PC-3 (cell line): ENCODE data around the gene NR2F6. TPM values are rescaled to one million over a fixed set of nuclear protein-coding genes. Genes with fewer than 3 reads are reported as not detected.

Experiments used
- ATAC-seq: fragments of 200-7000 bp; cut with Tn5 transposase; 2 replicates; pipeline ENCODE4 v1.9.1; 2020; ENCODE audit warnings: mild to moderate bottlenecking, moderate library complexity
- BruUV-seq: library from RNA; stranded (reverse); fragments of 400-500 nt; replicated peaks from 2 replicates; lab custom pipeline; 2021; lab: Mats Ljungman, UMichigan
- CTCF ChIA-PET: fragments of 300-600 bp; sonication (Branson Sonifier 250); formaldehyde crosslinking; loops from one replicate; lab custom pipeline; 2022; ENCODE audit warnings: antibody characterized with exemption; lab: Charles Lee
- POLR2A ChIA-PET: fragments of 300-600 bp; sonication (Branson Sonifier 250); formaldehyde crosslinking; loops from one replicate; lab custom pipeline; 2022; ENCODE audit warnings: antibody characterized with exemption; ENCODE audit not compliant: unreplicated experiment; lab: Charles Lee
- DNase-seq: peaks from one replicate; pipeline ENCODE4 v3.0.0-alpha.2; 2015
- H2AFZ ChIP-seq: fragments of 300-600 bp; sonication (generic); 2 replicates; pipeline ENCODE4 v1.6.0; 2016; ENCODE audit warnings: antibody characterized with exemption, low read length
- H3F3A ChIP-seq: fragments of 300-600 bp; sonication (generic); one replicate; pipeline ENCODE4 v1.6.0; 2017; ENCODE audit warnings: antibody characterized with exemption, low read length, control low read depth, mild to moderate bottlenecking; ENCODE audit not compliant: unreplicated experiment
- H3K27ac ChIP-seq: fragments of 300-600 bp; sonication (generic); 2 replicates; pipeline ENCODE4 v1.5.1; 2016; ENCODE audit warnings: mild to moderate bottlenecking, low read length
- H3K27me3 ChIP-seq: fragments of 300-600 bp; sonication (generic); 2 replicates; pipeline ENCODE4 v1.6.1; 2016; ENCODE audit warnings: low read length, mixed read lengths
- H3K36me3 ChIP-seq: fragments of 300-600 bp; sonication (generic); 2 replicates; pipeline ENCODE4 v1.6.1; 2016; ENCODE audit warnings: low read depth, mixed run types, low read length, mixed read lengths
- H3K4me1 ChIP-seq: fragments of 300-600 bp; sonication (generic); 2 replicates; pipeline ENCODE4 v1.5.1; 2016; ENCODE audit warnings: low read length; ENCODE audit not compliant: insufficient read depth
- H3K4me2 ChIP-seq: fragments of 300-600 bp; sonication (generic); 2 replicates; pipeline ENCODE4 v1.6.0; 2016; ENCODE audit warnings: low read length
- H3K4me3 ChIP-seq: fragments of 300-600 bp; sonication (generic); 2 replicates; pipeline ENCODE4 v1.5.1; 2016; ENCODE audit warnings: mild to moderate bottlenecking, low read length, mixed read lengths
- H3K79me2 ChIP-seq: fragments of 300-600 bp; sonication (generic); 2 replicates; pipeline ENCODE4 v1.6.1; 2017; ENCODE audit warnings: low read length, mixed read lengths
- H3K9ac ChIP-seq: fragments of 300-600 bp; sonication (generic); 2 replicates; pipeline ENCODE4 v1.6.0; 2016; ENCODE audit warnings: mild to moderate bottlenecking, low read length
- H3K9me2 ChIP-seq: fragments of 300-600 bp; sonication (generic); replicated peaks from 2 replicates; pipeline ENCODE4 v1.6.1; 2016; ENCODE audit warnings: mixed run types, low read length, mixed read lengths
- H3K9me3 ChIP-seq: fragments of 300-600 bp; sonication (generic); 2 replicates; pipeline ENCODE4 v1.6.1; 2016; ENCODE audit warnings: low read length, mixed read lengths
- H4K20me1 ChIP-seq: fragments of 300-600 bp; sonication (generic); 2 replicates; pipeline ENCODE4 v1.6.1; 2016; ENCODE audit warnings: low read length, mixed read lengths
- CTCF ChIP-seq: fragments of 300-600 bp; sonication (generic); conservative IDR thresholded peaks from 2 replicates; pipeline ENCODE4 v1.5.1; 2017; ENCODE audit warnings: antibody characterized with exemption, low read depth, mild to moderate bottlenecking, low read length
- EZH2 ChIP-seq: fragments of 300-600 bp; sonication (generic); IDR thresholded peaks from one replicate; pipeline ENCODE4 v1.6.1; 2017; ENCODE audit warnings: antibody characterized with exemption, mild to moderate bottlenecking, low read length; ENCODE audit not compliant: unreplicated experiment
- EZH2phosphoT487 ChIP-seq: fragments of 300-600 bp; sonication (generic); IDR thresholded peaks from 2 replicates; pipeline ENCODE4 v1.6.1; 2018; ENCODE audit warnings: mild to moderate bottlenecking, antibody characterized with exemption, low read length, borderline replicate concordance
- intact Hi-C: fragments of 100-400 bp; cut with micrococcal nuclease; formaldehyde crosslinking; loops from 2 replicates; pipeline ENCODE4 v1.9.0; 2023
- total RNA-seq: library from RNA; depleted of rRNA; stranded (reverse); fragments of >200 nt; gene quantifications from 2 replicates; pipeline ENCODE4 v1.2.3, GENCODE V29; 2014

NR2F6 gene
- total RNA-seq, 1 experiment from 2014 or later, result 134 TPM

- no peak overlapping the region for H3K9ac ChIP-seq
These were observed 20.3 kb upstream of the NR2F6 start for GRCh38 chr19:17266026-17266425.

GRCh38 chr19:17264641-17264979 lies 18.9 kb upstream of the NR2F6 start, which contains the start of gene USHBP1:
TSS of gene USHBP1 (minus strand) at chr19:17264745. CDS start at chr19:17264299, 446 bp downstream.
- H3F3A ChIP-seq, result no peaks in the 10 kb centered on the region
- intact Hi-C loops, result no loop called here
- 0 out of 2 replicates have a peak, but pooled peaks cover 3% of the 10 kb centered on the region for H3K9me3 ChIP-seq
- no TSS peak for BruUV-seq
- H4K20me1 ChIP-seq, result no peaks in the 10 kb centered on the region
- POLR2A ChIA-PET, result no interaction called here
- ATAC-seq (no peak), DNase-seq (no peak)
- H3K9ac ChIP-seq, result no peak within 1 kb of the TSS
- TF ChIP-seq EZH2phosphoT487 (no peak), EZH2 (no peak), CTCF (no peak)
- no peak within 1 kb of the TSS for H3K27ac ChIP-seq
- H3K4me3 ChIP-seq, result no peak within 1 kb of the TSS
- H2AFZ ChIP-seq, result no peak within 1 kb of the TSS
- no peak within 1 kb of the TSS for H3K4me2 ChIP-seq
- no peaks in the 10 kb centered on the region for H3K27me3 ChIP-seq
- H3K9me2 ChIP-seq, result no peaks in the 10 kb centered on the region
- H3K4me1 ChIP-seq, result peaks cover 7% of the 10 kb centered on the region
- CTCF ChIA-PET, result no interaction called here
- H3K79me2 ChIP-seq, result peaks cover 17% of the 10 kb centered on the region
- H3K36me3 ChIP-seq, result peaks cover 3% of the 10 kb centered on the region; the same call in 1 of the 2 replicates

More at GRCh38 chr19:17266026-17266425, 20.3 kb upstream of the NR2F6 start:
- ChIA-PET POLR2A (interaction anchor here (0.6 kb wide), 1 partner anchor 99 kb away, joined by 10 read pairs; no protein-coding TSS in a partner anchor), CTCF (no interaction called here)
- H3K4me2 ChIP-seq, result no peak overlapping the region
- H3K4me3 ChIP-seq, result no peak overlapping the region
- peaks cover 6% of the 10 kb centered on the region for H3K36me3 ChIP-seq
- no peaks in the 10 kb centered on the region for H3F3A ChIP-seq
- peaks cover 7% of the 10 kb centered on the region for H3K4me1 ChIP-seq
- no peak overlapping the region for H3K27ac ChIP-seq
- no peaks in the 10 kb centered on the region for H4K20me1 ChIP-seq
- intact Hi-C loops, result loop anchor here (2.0 kb wide), 1 partner anchor 43 kb away; the partner anchor contains the start of gene DDA1
- H3K27me3 ChIP-seq, result no peaks in the 10 kb centered on the region
- no peaks in the 10 kb centered on the region for H3K9me3 ChIP-seq
- BruUV-seq, result no TSS peak
- no peak overlapping the region for H2AFZ ChIP-seq
- ATAC-seq (no peak), DNase-seq (no peak)
- TF ChIP-seq EZH2phosphoT487 (no peak), EZH2 (no peak), CTCF (no peak)
- H3K79me2 ChIP-seq, result peaks cover 17% of the 10 kb centered on the region
- no peaks in the 10 kb centered on the region for H3K9me2 ChIP-seq

GRCh38 chr19:17263712-17264640 lies 18.3 kb upstream of the NR2F6 start:
- intact Hi-C loops, result no loop called here
- Histone ChIP-seq H3K27me3 (no peaks in the 10 kb centered on the region), H3K79me2 (peaks cover 15% of the 10 kb centered on the region), H3K27ac (no peak overlapping the region), H3K9ac (no peak overlapping the region), H3K9me3 (0 out of 2 replicates have a peak, but pooled peaks cover 5% of the 10 kb centered on the region), H2AFZ (no peak overlapping the region), H3K36me3 (peaks cover 2% of the 10 kb centered on the region; the same call in 1 of the 2 replicates), H3K4me2 (no peak overlapping the region), H3K9me2 (no peaks in the 10 kb centered on the region), H3K4me3 (no peak overlapping the region), H4K20me1 (no peaks in the 10 kb centered on the region), H3K4me1 (peaks cover 7% of the 10 kb centered on the region), H3F3A (no peaks in the 10 kb centered on the region)
- ChIA-PET POLR2A (no interaction called here), CTCF (no interaction called here)
- DNase-seq (no peak), ATAC-seq (no peak)
- BruUV-seq, result no TSS peak
- TF ChIP-seq EZH2, result no peak
- TF ChIP-seq EZH2phosphoT487, result no peak
- TF ChIP-seq CTCF, result no peak
